Middle frontal gyrus (tissue), 1 donor: ENCODE measurements around the gene FOXN1.
"Not testable (repeated sequence)": the region's sequence is repeated elsewhere in the genome, so short reads cannot be mapped to it uniquely, and the experiment has no call there.

Experiments used
- DNase-seq: peaks from one replicate; pipeline ENCODE4 v3.0.0-alpha.2; 2015; ENCODE audit warnings: low spot score; ENCODE audit errors: extremely low spot score

The FOXN1 gene

GRCh38 chr17:28522281-28522680 lies 16.1 kb downstream of the FOXN1 start:
- DNase-seq: not testable (repeated sequence)

- DNase-seq: no peak
These were observed 17.0 kb downstream of the FOXN1 start for GRCh38 chr17:28523186-28523585.

- DNase-seq: no peak
These were observed 17.7 kb downstream of the FOXN1 start for GRCh38 chr17:28523876-28524275.

- no peak for DNase-seq
These were observed 18.6 kb downstream of the FOXN1 start for GRCh38 chr17:28524476-28525424.

- DNase-seq: no peak
These were observed 20.2 kb downstream of the FOXN1 start for GRCh38 chr17:28526381-28526780.

GRCh38 chr17:28527181-28527681 lies 21.1 kb downstream of the FOXN1 start:
- no peak for DNase-seq

GRCh38 chr17:28527859-28528258 lies 21.7 kb downstream of the FOXN1 start:
- no peak for DNase-seq

- DNase-seq: no peak
These were observed 22.3 kb downstream of the FOXN1 start for GRCh38 chr17:28528327-28529012.

- no peak for DNase-seq
These were observed 22.9 kb downstream of the FOXN1 start for GRCh38 chr17:28529013-28529400.

GRCh38 chr17:28530250-28530649 lies 24.1 kb downstream of the FOXN1 start:
- no peak for DNase-seq

- no peak for DNase-seq
These were observed 24.8 kb downstream of the FOXN1 start for GRCh38 chr17:28530926-28531325.

- DNase-seq: no peak
These were observed 26.2 kb downstream of the FOXN1 start for GRCh38 chr17:28532050-28532960.

GRCh38 chr17:28533091-28533807 lies 27.1 kb downstream of the FOXN1 start:
- no peak for DNase-seq

GRCh38 chr17:28534740-28535375 lies 28.7 kb downstream of the FOXN1 start:
- no peak for DNase-seq

- DNase-seq: no peak
These were observed 30.5 kb downstream of the FOXN1 start for GRCh38 chr17:28536532-28537218.

GRCh38 chr17:28537219-28537610 lies 31.1 kb downstream of the FOXN1 start:
- no peak for DNase-seq

- no peak for DNase-seq
These were observed 32.2 kb downstream of the FOXN1 start for GRCh38 chr17:28538296-28538895.

- no peak for DNase-seq
These were observed 34.1 kb downstream of the FOXN1 start for GRCh38 chr17:28540231-28540630.

GRCh38 chr17:28541439-28541838 lies 35.3 kb downstream of the FOXN1 start:
- no peak for DNase-seq
